Left ventricle myocardium inferior (tissue), 1 donor: ENCODE measurements around the gene PLCB2. TPM values are rescaled to one million over a fixed set of nuclear protein-coding genes. Genes with fewer than 3 reads are reported as not detected.

Experiments used
- DNase-seq: peaks from one replicate; pipeline ENCODE4 v3.0.0-alpha.2; 2020
- H3K27ac ChIP-seq: fragments of 200-600 bp; replicated peaks from 2 replicates; pipeline ENCODE4 v1.8.0; 2021
- H3K27me3 ChIP-seq: fragments of 200-600 bp; 2 replicates; pipeline ENCODE4 v1.8.0; 2021; ENCODE audit warnings: low read depth
- H3K36me3 ChIP-seq: fragments of 200-600 bp; 2 replicates; pipeline ENCODE4 v1.8.0; 2021
- H3K4me1 ChIP-seq: fragments of 200-600 bp; 2 replicates; pipeline ENCODE4 v1.8.0; 2021
- H3K4me3 ChIP-seq: fragments of 200-600 bp; 2 replicates; pipeline ENCODE4 v1.8.0; 2021; ENCODE audit warnings: mild to moderate bottlenecking, moderate library complexity
- H3K9me3 ChIP-seq: fragments of 200-600 bp; replicated peaks from 2 replicates; pipeline ENCODE4 v1.8.0; 2021
- intact Hi-C: fragments of 100-400 bp; cut with micrococcal nuclease; formaldehyde crosslinking; loops from one replicate; pipeline ENCODE4 v1.11.0; 2022
- total RNA-seq: library from RNA; stranded (reverse); fragmentation: NEBNext Ultra II Directional; extraction: Animal tissue kit (Norgen Biotek cat#: 25700); gene quantifications from one replicate; pipeline ENCODE4 v1.2.1, GENCODE V29; 2021
- TF ChIP-seq, protein P1 (sequence below): fragments of 200-600 bp; IDR thresholded peaks from 2 replicates; pipeline ENCODE4 v1.8.0; 2021; ENCODE audit warnings: antibody characterized with exemption, mild to moderate bottlenecking, borderline replicate concordance
- donor health status: DM: no; HTN: yes; CAD: no; lungs with severe emphysema.

Gene PLCB2
- total RNA-seq, 1 donor from 2014 or later: 8.5 TPM

DNA sequence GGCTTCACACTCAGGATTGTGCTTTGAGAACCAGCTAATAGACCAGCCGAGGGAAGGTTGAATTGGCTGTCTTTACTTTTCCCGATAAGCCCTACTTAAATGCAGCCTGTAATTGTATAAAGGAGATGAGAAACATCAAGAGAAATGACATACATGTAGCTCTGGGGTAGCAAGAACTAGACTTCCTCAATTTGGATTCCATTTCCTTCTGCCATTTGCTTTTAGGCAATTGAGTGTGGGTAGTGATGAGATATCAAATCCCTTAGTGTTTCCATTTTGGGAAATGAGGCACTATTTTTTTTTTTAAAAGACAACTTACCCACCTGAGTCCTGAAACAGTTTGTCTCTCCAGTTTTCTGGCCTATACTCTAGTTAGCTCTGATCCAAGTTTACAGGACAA is 18.0 kb upstream of the PLCB2 start:
- TF ChIP-seq, protein P1, sequence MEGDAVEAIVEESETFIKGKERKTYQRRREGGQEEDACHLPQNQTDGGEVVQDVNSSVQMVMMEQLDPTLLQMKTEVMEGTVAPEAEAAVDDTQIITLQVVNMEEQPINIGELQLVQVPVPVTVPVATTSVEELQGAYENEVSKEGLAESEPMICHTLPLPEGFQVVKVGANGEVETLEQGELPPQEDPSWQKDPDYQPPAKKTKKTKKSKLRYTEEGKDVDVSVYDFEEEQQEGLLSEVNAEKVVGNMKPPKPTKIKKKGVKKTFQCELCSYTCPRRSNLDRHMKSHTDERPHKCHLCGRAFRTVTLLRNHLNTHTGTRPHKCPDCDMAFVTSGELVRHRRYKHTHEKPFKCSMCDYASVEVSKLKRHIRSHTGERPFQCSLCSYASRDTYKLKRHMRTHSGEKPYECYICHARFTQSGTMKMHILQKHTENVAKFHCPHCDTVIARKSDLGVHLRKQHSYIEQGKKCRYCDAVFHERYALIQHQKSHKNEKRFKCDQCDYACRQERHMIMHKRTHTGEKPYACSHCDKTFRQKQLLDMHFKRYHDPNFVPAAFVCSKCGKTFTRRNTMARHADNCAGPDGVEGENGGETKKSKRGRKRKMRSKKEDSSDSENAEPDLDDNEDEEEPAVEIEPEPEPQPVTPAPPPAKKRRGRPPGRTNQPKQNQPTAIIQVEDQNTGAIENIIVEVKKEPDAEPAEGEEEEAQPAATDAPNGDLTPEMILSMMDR: no peak
- no peak for DNase-seq
- Histone ChIP-seq H3K36me3 (no peaks in the 10 kb centered on the region), H3K9me3 (no peaks in the 10 kb centered on the region), H3K27me3 (no peaks in the 10 kb centered on the region), H3K27ac (peak overlapping the region; percentile 99), H3K4me3 (peak overlapping the region; percentile 88), H3K4me1 (peaks cover 78% of the 10 kb centered on the region)
- intact Hi-C loops: no loop called here

DNA sequence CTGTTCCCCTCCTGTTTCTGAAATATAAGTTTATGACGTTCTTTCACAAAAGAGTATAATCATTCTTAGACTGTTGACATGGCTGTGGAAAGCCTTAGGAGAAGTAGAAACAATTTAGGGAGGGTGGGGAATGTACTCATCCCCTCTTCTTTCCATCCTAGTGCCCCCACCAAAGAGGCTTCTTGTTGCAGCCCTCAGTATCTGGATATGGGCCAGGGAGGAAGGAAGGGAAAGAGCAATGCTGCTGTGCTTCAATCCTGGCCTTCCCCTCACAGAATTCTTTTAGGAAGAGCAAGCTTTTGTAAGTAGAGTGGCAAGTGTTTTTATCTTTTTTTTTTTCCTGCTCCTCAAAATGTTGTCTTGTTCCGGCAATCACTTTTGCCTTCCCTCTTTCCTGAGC is 17.5 kb upstream of the PLCB2 start:
- no peaks in the 10 kb centered on the region for H3K9me3 ChIP-seq
- peak overlapping the region; percentile 88 for H3K4me3 ChIP-seq
- TF ChIP-seq, protein P1: no peak
- peak overlapping the region; percentile 99 for H3K27ac ChIP-seq
- intact Hi-C loops: no loop called here
- DNase-seq: no peak
- H3K36me3 ChIP-seq: no peaks in the 10 kb centered on the region
- H3K4me1 ChIP-seq: peaks cover 77% of the 10 kb centered on the region
- no peaks in the 10 kb centered on the region for H3K27me3 ChIP-seq

DNA sequence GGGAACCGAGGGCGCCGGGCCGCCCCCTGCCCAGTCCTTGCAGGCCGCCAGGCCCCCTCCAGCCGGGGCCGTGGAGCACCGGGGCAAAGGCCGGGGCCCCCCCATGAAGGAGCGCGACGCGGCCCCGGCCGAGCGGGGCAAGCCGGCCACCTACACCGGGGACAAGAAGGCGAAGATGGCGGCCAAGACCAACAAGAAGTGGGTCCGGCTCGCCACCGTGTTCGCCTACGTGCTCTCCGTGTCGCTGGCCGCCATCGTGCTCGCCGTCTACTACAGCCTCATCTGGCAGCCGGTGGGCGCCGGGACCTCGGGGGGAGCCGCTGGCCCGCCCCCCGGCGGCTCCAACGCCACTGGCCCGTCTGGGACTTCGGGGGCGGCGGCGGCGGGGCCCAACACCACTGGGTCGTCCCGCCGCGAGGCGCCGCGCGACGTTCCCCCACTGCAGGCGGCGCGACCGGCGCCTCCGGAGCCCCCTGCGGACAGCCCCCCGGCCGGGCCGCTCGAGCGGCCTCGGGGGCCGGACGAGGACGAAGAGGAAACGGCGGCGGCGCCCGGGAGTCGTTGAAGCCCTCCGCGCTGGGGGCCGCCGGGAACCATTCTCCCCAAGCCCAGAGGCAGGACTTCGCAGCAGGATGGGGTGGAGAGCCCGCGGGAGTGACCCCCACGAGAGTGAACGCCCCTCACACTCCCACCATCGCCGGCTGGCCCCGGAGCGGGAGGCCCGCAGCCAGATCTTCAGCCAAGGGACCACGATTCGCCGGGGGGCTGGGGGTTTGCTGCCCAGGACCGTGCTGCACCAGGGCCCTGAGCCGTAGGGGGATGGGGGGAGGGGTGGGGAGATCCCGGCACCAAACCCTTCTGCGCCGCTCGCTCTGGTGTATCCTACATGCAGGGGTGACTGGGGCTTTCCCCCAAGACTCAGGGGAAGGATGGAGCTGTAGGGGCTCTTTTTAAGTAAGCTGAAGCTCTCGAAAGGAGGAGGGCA is 16.5 kb upstream of the PLCB2 start:
- Histone ChIP-seq H3K27ac (peak overlapping the region; percentile 99), H3K9me3 (no peaks in the 10 kb centered on the region), H3K4me1 (peaks cover 68% of the 10 kb centered on the region), H3K36me3 (no peaks in the 10 kb centered on the region), H3K27me3 (no peaks in the 10 kb centered on the region), H3K4me3 (peak overlapping the region; percentile 88)
- TF ChIP-seq, protein P1: no peak
- intact Hi-C loops: no loop called here
- DNase-seq: no peak

DNA sequence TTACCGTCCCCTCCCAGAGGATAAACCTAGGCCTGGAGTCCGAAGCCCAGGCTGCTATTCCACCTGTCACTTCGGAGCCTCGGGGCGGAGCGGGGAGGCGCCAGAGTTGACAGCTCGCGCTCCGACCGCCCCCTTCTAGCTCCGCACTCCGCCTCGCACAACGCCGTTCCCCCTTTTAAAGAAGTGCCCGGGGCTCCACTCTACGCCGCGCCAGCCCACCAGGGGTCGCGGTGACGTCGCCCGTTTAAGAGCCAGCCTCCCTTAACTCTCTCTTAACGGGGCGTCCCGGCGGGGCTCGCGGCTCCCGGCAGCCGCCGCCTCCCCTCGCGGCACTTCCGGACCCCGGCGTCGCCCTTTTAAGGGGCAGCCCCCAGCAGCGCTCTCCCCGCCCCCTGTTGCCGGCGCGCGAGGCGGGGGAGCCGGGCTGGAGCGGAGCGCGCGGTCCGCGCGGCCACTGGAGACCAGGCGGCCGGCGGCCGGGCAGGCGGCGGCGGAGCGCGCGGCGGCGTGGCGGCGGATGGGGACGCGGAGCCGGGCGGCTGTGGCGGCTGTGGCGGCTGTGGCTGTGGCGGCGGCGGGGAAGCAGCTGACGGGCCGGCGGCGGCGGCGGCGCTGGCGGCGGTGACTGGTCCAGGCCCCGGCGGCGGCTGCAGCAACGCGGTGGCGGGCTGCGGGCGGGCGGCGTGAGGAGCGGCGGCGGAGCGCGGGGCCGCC is 15.7 kb upstream of the PLCB2 start, which contains the start of gene INAFM2:
Gene INAFM2, plus strand, starts transcription at position 454 of the 714 bp plus-strand sequence. CDS start 364 bp downstream, outside the sequence.
- intact Hi-C loops: no loop called here
- H3K4me3 ChIP-seq: peak within 1 kb of the TSS; percentile 88
- peak within 1 kb of the TSS; percentile 99 for H3K27ac ChIP-seq
- H3K36me3 ChIP-seq: no peaks in the 10 kb centered on the region
- no peaks in the 10 kb centered on the region for H3K27me3 ChIP-seq
- peak; percentile 92 for DNase-seq
- H3K9me3 ChIP-seq: no peaks in the 10 kb centered on the region
- TF ChIP-seq, protein P1: peak; percentile 80
- peaks cover 59% of the 10 kb centered on the region for H3K4me1 ChIP-seq

DNA sequence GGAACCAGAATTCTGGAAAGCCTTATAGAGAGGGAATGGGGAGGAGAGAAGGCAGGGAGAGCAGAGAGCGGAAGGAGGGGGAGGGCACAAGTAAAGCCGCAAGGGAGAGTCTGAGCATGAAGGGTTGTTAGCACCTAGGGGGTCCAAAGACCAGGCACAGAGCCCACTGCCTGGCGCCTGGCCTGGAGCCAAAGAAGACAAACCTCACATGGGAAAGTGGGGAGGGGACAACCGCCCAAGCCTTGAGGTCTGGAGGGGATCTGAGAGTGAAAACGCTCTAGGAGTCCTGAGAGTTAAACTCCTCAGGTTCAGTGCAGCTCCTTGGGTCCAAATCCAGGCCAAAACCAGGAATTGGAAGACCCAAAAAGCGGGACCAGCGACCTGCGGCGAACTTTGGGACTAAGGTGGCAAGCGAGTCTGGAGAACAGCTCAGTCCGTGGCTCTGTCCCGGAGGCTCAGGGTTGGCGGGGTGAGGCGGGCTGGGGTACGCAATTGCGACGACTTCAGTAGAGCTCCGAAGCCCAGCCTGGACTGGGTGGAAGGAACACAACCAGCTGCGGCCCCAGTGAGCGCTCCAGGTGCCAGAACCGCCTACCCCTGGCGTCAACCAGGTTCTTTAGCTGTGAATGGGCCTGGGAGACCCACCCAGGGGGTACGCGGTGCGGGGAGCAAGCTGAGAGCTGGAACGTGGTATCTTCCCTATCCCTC is 14.9 kb upstream of the PLCB2 start:
- TF ChIP-seq, protein P1: no peak
- Histone ChIP-seq H3K9me3 (no peaks in the 10 kb centered on the region), H3K27ac (peak overlapping the region; percentile 99), H3K36me3 (no peaks in the 10 kb centered on the region), H3K4me1 (peaks cover 52% of the 10 kb centered on the region), H3K4me3 (peak overlapping the region; percentile 88), H3K27me3 (no peaks in the 10 kb centered on the region)
- intact Hi-C loops: no loop called here
- DNase-seq: no peak
